AG20443 (cell line): ENCODE data around the gene BEST4.
"Not testable (repeated sequence)": the region's sequence is repeated elsewhere in the genome, so short reads cannot be mapped to it uniquely, and the experiment has no call there.

Experiments used
- DNase-seq: peaks from one replicate; pipeline ENCODE4 v3.0.0; 2012; ENCODE audit warnings: low spot score, mixed read lengths

The BEST4 gene

DNA sequence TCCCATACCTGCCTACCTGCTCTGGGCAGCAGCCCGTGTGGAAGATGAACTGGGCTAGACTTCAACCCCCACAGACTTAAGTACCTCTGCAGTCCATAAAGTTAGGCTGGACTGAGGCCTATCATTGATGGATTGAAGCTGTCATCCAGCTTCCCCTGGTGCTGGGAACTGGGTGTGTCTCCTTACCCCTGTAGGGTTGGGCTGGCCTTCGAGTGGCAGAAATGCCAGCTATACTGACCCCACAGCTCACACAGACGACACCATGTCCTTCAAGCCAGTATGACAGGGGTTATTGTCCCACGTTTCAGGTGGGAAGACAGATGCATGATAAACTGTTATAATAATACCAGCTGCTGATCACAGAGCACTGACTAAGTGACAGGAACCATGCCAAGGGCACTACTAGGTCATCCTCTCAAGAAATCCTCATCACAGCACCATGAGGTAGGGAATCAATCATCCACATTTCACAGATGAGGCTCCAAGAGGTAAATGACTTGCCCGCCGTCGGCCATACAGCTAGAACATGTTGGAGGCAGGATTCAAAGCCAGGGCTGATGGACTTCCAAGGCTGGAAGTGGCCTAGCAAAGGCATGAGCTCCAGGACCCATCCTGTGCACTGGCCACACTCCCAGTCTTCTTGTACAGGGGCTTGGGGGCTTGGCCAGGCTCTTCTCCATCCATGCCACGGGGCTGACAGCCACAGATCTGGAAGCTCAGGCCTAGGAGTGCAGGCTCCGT lies at the start of gene BEST4:
Gene BEST4, minus strand, starts transcription at position 51 of the 741 bp plus-strand sequence. CDS start 465 bp downstream, outside the sequence.
- no peak for DNase-seq

DNA sequence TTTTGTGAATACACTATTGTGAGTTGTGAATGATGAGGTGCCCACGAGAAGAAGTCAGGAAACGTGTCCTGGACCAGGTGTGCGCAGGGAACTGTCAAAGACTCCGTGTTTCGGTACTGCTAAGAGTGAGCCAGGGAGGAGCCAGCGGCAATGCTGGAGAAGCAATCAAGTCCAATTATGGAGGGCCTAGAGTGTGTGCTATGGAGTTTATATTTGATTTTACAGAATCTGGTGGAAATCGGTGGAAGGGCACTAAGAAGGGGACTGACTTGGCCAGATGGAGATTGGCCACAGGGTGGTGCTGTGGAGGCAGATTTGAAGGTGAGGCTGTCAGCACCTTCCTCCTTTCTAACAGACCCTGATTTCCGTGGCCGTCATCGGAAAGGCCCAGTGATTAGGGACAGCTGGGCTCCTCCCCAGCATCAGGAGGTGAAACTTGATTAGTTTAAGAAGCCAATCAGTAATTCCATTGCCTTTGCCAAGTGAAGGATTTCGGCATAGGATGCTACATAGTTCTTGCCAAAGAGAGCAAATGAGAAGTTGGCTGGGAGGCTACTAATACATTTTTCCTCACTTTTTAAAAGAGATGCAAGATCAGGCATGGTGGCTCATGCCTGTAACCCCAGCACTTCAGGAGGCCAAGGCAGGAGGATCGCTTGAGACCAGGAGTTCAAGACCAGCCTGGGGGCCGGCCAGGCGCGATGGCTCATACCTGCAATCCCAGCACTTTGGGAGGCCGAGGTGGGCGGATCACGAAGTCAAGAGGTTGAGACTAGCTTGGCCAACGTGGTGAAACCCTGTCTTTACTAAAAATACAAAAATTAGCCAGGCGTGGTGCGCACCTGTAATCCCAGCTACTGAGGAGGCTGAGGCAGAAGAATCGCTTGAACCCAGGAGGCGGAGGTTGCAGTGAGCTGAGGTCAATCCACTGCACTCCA lies 48.0 kb upstream of the BEST4 start:
- peak; percentile 84 for DNase-seq

DNA sequence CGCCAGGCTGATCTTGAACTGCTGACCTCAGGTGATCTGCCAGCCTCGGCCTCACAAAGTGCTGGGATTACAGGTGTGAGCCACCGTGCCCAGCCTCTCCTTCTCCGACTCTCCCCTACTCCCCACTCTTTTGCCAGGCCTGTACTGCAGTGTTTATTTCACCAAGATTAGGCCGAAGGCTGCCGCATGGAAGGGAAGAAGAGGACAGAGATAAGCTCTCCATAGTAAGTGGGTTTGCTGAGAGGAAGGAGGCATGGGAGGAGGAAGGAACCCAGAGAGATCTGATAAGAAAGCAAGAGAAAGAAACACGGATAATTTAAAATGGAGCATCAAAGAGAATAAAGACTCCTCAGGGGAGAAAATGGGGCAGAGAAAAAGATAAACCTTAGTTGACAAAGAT lies 46.4 kb upstream of the BEST4 start:
- no peak for DNase-seq

DNA sequence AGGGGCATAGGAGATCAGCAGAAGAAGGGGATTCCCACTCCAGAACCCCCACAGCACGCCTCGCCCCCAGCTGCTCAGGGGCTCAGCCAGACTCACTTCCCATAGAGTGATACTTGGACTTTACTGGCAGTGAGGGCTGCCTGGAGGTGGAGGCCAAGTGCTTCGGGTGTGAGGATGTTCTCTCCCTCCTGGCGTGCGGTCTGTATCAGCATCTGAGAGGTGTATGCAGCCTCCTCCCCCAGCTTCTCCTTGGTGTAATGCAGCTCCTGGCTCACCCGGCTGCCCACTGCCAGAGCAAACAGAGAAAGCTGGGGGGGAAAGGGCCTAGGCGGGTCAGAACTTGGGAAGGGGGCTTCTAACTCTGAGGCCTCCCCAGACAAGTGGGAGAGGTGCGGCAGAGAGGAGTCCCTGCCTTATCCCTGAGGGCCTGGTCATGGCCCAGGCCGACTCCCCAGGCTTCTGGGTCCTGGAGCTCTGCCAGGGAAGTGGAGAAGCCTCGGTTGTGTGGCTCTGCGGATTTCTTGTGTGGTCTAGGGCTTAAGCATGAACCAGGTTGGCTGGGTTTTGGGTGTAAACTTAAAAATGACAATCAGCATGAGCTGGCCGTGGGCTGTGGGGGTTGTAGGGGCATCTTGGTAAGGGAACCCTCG lies 44.2 kb upstream of the BEST4 start:
- DNase-seq: peak; percentile 7

DNA sequence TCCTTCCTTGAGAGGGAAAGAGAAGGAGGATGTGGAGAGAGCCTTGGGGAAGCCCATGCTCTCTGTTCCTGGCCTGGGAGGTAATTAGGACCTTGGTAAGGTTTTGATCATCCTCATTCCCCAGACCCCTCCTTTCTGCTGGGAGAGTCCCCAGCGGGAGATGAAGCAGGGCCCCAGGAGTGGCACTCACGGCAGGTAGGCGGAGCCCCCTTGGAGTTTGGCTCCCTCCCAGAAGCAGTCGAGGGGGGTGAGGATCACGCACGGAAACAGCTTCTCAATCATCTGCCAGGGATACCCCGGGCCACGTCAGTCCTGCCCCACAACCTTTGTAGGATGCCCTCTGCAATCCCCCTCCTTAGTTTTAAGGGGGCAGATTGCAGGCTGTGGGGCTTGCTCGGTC lies 43.5 kb upstream of the BEST4 start:
- DNase-seq: no peak

DNA sequence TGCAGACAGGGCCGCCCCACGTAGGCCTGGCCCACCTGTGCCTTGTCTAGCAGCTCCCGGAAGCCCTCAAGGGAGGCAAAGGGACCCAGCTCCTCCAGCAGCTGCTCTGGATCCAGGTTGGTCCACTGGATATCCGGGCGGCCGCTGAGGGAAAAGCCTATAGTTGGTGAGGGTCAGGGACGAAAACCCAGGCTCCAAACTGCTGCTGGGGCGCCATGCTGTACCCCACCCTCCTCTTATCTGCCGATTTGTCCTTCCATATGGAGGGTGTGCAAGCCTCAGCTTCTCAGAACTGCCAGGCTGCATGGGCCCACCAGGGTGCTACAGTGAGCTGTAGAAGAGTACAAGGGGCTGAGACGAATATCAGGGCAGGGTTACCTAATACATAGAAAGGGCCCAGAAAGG lies 42.9 kb upstream of the BEST4 start:
- peak; percentile 9 for DNase-seq

DNA sequence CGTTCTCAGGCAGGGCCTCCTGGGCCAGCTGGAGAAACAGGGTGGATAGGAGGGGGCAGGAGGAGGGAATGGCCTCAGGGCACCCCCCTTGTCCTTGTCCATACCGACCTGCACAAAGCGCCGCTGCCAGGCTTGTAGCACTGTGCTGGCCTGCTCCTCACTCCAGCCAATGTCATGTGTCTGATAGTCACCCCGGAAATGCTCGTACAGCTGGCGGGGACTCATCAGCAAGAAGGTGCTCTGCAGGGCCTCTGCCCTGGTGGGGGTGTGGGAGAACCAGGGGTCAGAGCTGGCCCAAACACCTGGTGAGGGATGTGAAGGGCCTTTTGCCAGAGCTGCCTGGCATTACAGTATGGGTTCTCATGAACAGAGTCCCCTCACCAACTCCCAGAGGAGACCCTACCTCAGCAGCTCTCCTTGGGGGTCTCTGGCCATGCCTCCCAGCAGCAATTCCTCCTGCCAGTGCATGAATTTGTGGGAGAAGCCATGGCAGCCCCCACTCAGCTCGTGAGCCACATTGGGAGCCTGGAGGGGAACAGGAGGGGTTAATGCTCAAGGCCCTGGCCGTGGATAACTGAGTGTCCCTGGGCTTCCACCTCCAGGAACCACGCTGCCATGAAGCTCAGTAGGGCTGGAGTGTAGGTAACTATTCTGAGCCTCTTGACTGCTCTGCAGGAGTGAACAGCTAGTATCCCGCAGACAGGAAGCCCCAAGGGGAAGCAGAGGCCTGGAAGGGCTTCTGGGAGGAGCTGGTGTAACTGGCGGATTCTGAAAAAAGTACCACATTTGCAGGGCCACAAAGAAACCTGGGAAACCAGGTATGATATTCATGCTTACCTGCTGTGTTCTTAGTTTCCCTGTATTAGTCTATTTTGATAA lies 41.8 kb upstream of the BEST4 start:
- DNase-seq: no peak

DNA sequence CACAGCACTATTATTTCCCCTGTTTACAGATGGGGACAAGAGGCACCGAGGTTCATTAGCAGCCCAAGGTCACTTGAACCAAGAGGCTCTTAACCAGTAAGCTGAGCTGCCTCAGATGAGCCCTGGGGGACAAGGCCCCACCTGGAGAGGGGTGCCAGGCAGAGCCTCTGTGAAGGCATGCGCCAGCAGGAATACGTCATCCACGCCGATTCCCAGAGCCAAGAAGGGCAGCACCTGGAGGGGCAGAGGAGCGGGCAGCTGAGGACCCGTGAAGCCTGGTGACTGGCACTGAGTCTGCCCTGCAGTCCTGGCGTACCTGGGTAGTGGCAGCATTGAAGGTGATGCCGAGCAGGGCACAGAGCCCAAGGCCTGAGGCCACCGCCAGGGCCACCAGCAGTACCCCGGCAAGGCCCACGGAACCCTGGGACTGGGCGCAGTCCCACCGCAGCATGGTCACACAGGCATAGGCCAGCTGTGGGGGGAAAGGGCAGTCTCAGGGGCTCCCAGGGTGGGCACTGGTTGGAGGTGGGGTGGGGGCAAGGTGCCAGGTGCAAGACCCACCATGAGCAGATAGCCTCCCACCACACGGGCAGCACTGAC lies 41.0 kb upstream of the BEST4 start:
- DNase-seq: no peak

DNA sequence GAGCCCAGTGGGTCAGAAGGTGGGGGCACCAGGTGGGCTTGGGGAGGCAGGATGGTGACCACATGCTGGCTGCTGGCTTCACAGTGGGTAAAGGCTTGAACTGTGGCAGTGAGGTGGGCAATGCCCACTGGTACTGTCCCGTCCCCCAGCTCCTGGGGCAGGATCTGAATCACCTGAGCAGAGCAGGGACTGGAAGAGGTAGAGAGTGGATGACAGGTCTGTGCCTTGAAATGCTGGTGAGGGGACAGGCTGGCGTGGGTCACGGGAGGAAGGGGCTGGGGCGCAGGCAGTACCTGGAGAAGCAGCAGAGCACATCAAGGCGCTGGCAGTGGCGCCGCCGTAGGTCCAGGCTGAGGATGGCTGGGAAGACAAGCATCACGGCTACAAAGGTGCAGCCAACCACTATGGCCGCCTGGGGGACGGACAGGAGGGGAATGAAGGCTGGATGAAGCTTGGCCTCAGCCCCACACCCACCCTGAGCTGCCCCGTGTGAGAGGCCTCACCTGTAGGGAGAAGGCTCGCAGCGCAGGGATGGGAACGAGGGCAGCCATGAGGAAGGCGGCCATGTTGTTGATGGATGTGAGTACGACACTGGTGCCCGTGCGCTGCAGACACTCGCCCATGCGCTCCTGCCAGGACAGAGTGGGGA lies 40.2 kb upstream of the BEST4 start:
- no peak for DNase-seq

DNA sequence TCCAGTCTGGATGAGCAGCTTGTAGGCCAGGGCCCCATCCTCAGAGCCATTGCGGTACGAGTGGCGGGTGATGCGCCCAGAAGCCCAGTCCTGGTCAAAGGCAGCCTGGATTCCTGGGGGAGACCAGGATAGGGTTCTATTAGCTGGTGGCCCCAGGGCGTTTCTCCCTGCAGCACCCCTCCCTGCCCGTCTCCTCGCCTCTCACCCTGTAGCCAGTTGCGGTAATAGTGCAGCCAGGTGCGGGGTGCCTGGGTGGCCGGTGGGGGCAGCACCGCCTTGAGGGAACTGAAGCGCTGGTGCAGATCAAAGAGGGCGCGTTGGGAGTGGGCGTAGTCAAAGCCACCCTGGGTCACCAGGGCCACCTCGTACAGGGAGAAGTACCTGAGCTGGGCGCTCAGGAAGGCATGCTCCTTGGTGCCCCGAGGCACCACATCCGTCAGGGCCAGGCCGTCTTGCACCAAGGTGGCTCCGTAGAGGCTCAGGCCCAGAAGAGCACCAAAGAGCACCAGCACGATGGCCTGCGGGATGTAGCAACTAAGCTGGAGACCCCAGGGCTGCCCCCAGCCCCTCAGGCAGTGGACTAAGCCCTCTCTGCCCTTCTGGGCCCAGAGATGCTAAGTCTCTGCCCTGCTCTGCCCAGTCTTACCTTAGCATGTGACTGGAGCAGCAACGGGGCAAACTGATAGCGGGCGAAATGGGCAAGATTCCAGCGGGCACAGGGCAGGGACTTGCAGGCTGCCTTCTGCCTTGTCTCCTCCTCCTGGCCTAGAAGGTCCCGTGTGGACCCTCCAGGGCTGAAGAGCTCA lies 39.4 kb upstream of the BEST4 start:
- DNase-seq: no peak

DNA sequence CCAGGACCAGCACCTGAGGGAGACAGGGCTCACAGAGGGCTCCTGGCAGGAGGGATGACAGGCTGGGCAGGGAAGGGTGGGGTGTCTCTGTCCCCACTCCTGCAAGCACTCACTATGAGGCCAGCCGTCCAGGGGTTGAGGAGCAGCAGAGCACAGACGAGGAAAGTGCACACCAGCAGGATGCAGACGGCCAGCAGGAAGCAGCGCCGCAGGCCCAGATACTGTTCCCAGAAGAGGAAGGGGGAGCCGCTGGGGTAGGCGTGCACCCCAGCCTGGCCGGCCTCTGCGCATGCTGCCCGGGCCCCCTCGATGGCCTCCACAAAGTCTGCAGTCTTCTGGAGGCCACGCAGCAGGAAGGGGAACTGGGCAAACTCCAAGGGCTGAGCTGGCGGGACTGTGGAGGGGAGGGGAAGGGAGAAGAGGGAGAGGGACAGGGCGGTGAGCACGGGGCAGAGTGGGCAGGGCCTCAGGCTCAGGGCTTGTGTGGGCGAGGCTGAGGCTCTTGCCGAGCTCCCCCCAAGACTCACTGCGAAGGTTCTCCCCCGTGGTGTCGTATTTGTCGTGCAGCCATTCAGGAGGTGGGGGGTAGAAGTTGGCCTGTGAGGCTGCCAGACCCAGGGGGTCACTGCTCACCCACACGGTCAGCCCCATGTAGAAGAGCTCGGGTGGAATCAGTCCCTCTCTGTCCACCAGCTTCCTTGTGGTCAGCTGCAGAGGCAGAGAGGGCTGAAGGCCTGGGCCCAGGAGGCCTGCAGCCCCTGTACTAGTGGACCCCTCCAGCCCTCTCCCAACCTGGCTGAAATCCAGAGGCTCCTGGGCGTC lies 38.6 kb upstream of the BEST4 start:
- peak; percentile 17 for DNase-seq

DNA sequence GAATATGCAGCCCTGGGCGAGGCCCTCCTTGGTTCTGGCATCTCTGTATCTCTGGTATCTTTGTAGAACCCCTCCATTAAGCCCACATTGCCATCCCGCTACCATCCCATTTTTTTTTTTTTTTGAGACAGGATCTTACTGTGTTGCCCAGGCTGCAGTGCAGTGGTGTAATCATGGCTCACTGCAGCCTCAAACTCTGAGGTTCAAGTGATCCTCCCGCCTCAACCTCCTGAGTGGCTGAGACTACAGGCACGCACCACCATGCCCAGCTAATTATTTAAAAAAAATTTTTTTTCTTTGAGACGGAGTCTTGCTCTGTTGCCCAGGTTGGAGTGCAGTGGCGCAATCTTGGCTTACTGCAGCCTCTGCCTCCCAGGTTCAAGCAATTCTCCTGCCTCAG lies 36.4 kb upstream of the BEST4 start:
- not testable (repeated sequence) for DNase-seq

DNA sequence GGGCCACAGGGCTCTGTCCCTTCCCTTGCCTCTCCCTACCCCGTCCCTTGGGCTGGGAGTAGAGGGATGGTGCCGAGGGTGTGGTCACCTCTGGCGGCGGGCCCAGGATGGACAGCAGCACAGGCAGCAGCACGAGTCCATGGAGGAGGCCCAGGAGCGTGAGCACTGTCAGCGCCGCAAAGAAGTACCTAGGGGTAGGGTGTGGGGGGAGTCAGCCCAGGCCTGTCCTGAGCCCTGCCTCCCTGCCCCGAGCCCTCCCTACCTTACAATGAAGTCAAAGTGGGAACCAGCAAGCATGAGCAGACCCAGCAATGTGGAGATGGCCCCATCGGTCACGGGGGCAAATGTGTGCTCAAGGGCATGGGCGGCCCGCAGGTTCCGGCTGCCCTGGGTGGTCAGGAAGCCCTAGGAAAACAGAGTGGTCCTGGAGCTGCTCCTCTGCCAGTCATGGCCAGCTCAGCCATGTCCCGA lies 35.0 kb upstream of the BEST4 start:
- DNase-seq: peak; percentile 17

DNA sequence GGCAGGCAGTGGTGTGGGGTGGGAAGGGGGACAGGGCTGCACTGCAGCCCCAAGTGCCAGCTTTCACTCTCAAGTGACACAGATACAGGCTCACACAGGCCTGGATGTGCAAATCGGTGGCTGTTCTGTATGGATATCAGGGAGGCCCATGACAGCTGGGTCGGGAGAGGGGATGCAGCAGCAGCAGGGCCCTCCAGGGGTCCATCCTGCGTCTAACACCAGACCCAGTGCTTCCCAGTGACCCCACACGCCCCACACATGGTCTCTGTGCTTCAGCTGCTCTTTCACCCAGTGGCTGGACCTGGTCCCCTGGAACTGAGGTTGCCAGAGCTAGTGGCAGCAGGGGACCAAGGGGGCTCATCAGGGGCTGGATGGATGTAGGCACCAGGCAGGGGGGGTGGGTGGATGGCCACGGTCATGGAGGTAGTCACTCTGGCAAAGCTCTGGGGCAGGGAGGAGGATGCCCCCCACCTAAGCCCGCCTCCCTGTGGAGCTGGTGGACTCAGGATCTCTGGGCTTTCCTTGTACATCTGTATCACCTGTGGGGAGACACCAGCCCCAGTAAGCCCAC lies 34.2 kb upstream of the BEST4 start:
- DNase-seq: no peak

DNA sequence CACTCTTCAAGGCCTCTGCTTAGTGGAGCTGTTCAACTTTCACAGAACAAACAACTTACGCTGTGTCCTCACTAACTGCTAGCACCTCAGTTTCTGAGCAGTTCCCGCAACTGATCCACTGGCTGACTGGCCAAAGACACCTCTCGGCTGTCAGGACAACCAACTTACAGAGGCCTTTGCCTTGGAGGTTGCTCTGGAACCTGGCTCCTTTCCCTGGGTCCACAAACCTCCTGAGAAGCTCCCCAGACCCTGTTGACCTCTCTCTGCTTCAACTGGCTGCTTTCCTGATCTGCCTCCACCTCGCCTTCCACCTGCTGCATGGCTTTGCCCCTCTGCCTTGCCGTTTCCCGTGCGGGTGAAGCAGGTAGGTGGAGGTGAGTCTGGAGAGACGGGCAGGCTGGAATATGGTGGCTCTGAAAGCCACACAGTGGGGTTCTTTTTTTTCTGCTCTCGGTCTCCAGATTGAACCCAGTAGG lies 33.3 kb upstream of the BEST4 start:
- DNase-seq: no peak

DNA sequence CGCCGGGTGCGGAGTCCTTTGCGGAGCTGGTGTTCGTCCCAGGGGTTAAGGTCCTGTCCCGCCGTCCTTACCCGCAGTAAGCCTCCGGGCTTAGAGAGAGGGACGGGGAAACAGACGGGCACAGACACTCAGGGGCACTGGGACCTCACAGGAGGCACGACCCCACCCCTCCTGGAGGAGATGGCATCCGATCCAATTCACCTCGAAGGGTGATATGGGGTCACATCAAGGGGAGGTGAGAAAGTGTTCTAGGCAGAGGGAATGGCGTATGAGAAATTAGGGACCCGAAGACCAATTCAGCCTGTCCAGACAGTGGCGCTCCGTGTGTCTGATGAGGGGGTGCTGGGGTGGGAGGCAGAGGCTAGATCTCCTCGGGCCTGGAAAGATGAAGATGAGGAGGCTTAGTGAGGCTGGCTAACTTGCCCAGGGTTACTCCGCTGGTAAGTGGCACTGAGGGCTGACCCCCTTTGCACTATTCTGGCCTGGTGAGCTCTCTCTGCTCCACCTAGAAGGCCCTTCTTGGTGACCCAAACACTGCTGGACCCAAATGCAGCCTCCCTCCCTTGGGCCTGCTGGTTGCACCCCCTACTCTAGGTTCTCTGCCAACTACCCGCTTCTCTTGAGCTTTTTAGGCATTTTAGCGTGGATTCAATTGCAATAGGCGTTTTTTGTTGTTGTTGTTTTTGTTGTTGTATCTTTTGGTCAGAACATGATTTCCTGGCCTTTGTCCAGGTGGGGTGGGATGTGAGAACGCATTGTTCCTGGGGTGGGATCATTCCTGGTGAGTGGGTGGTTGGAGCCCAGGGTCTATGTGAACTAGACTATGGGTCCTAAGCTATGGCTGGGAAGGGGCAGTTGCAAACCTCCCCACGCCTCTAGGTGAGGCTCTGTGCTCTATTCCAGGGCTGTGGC lies 32.6 kb upstream of the BEST4 start:
- DNase-seq: no peak
